SK-N-SH (cell line): ENCODE results near the gene ANXA8.

Experiments used
- CHD2 ChIP-seq: fragments of 150-350 bp; IDR thresholded peaks from 2 replicates; pipeline ENCODE4 v1.6.1; 2018; ENCODE audit warnings: low read length; ENCODE audit not compliant: partially characterized antibody
- EP300 ChIP-seq, 2 experiments: IDR thresholded peaks; 2 replicates each; pipeline versions ENCODE4 v1.4.0 to v1.6.1; 2012; ENCODE audit warnings: borderline replicate concordance in 1 of 2, low read depth in 1 of 2, low read length in 1 of 2
- GABPA ChIP-seq: IDR thresholded peaks from 2 replicates; pipeline ENCODE4 v1.4.0; 2012; ENCODE audit warnings: low read depth, mild to moderate bottlenecking
- MEF2A ChIP-seq: IDR thresholded peaks from 2 replicates; pipeline ENCODE4 v1.4.0; 2012; ENCODE audit warnings: low read depth, borderline replicate concordance
- NRF1 ChIP-seq: IDR thresholded peaks from 2 replicates; pipeline ENCODE4 v1.6.1; 2012; ENCODE audit warnings: low read depth, mild to moderate bottlenecking, low read length
- POLR2AphosphoS5 ChIP-seq: IDR thresholded peaks from 2 replicates; pipeline ENCODE4 v1.6.1; 2012; ENCODE audit warnings: low read depth, low read length
- RCOR1 ChIP-seq: fragments of 150-350 bp; IDR thresholded peaks from 2 replicates; pipeline ENCODE4 v1.6.1; 2017; ENCODE audit warnings: antibody characterized with exemption, low read length
- REST ChIP-seq: IDR thresholded peaks from 2 replicates; pipeline ENCODE4 v1.6.1; 2012; ENCODE audit warnings: mild to moderate bottlenecking, low read depth, low read length, moderate library complexity
- RXRA ChIP-seq: IDR thresholded peaks from 2 replicates; pipeline ENCODE4 v1.4.0; 2012; ENCODE audit warnings: low read depth, mild to moderate bottlenecking, borderline replicate concordance
- SIN3A ChIP-seq: IDR thresholded peaks from 2 replicates; pipeline ENCODE4 v1.6.1; 2012; ENCODE audit warnings: low read depth, mild to moderate bottlenecking, low read length, moderate library complexity, borderline replicate concordance
- TEAD4 ChIP-seq: IDR thresholded peaks from 2 replicates; pipeline ENCODE4 v1.4.0; 2012; ENCODE audit warnings: mild to moderate bottlenecking, borderline replicate concordance; ENCODE audit not compliant: insufficient read depth
- TF ChIP-seq, protein P1 (sequence below): fragments of 200-600 bp; sonication (generic); IDR thresholded peaks from 2 replicates; pipeline ENCODE4 v1.6.1; 2017; ENCODE audit warnings: antibody characterized with exemption, mild to moderate bottlenecking, moderate library complexity

- TF ChIP-seq EP300 (IDR thresholded peaks at IDR 0.05; ENCODE audit: borderline replicate concordance in 1 of 2, low read depth in 1 of 2, low read length in 1 of 2): no peak
- TF ChIP-seq, protein P1, sequence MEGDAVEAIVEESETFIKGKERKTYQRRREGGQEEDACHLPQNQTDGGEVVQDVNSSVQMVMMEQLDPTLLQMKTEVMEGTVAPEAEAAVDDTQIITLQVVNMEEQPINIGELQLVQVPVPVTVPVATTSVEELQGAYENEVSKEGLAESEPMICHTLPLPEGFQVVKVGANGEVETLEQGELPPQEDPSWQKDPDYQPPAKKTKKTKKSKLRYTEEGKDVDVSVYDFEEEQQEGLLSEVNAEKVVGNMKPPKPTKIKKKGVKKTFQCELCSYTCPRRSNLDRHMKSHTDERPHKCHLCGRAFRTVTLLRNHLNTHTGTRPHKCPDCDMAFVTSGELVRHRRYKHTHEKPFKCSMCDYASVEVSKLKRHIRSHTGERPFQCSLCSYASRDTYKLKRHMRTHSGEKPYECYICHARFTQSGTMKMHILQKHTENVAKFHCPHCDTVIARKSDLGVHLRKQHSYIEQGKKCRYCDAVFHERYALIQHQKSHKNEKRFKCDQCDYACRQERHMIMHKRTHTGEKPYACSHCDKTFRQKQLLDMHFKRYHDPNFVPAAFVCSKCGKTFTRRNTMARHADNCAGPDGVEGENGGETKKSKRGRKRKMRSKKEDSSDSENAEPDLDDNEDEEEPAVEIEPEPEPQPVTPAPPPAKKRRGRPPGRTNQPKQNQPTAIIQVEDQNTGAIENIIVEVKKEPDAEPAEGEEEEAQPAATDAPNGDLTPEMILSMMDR: no peak
- TF ChIP-seq RCOR1: no peak
- TF ChIP-seq SIN3A: no peak
- TF ChIP-seq TEAD4: no peak
- TF ChIP-seq POLR2AphosphoS5: no peak
- TF ChIP-seq NRF1: no peak
- TF ChIP-seq GABPA: no peak
- TF ChIP-seq MEF2A: no peak
- no peak for TF ChIP-seq CHD2
- TF ChIP-seq REST: no peak
- no peak for TF ChIP-seq RXRA
Observed at GRCh38 chr10:47442351-47442750, 41.6 kb downstream of the ANXA8 start.
